GM12892 (cell line): Measurements from ENCODE around the gene SIK2.
A peak's percentile ranks its signal among the peaks of the same experiment; 100 is the strongest.
"Not testable (repeated sequence)": the region's sequence is repeated elsewhere in the genome, so short reads cannot be mapped to it uniquely, and the experiment has no call there.

Source experiments
- DNase-seq: peaks from one replicate; pipeline ENCODE4 v3.0.0; 2011; ENCODE audit not compliant: insufficient read length
- FAIRE-seq: peaks from 2 replicates; lab custom pipeline; 2011; peaks lifted over from hg19 to GRCh38; lab: Jason Lieb, UNC
- POLR2A ChIP-seq: IDR thresholded peaks from 2 replicates; pipeline ENCODE4 v1.6.1; 2011; ENCODE audit warnings: low read depth, low read length, control low read depth
- POLR2AphosphoS5 ChIP-seq: IDR thresholded peaks from 2 replicates; pipeline ENCODE4 v1.6.1; 2011; ENCODE audit warnings: low read depth, low read length, control low read depth
- TAF1 ChIP-seq: IDR thresholded peaks from 2 replicates; pipeline ENCODE4 v1.6.1; 2011; ENCODE audit warnings: low read depth, mild to moderate bottlenecking, control low read depth, low read length, borderline replicate concordance

The SIK2 gene

GRCh38 chr11:111633248-111633647 is 31.0 kb downstream of the SIK2 start:
- FAIRE-seq (no peak), DNase-seq (no peak)
- TF ChIP-seq TAF1 (no peak), POLR2AphosphoS5 (no peak), POLR2A (no peak)

- no peak for FAIRE-seq
- DNase-seq = no peak
- no peak for TF ChIP-seq POLR2A
- TF ChIP-seq POLR2AphosphoS5 = no peak
- TF ChIP-seq TAF1 = no peak
These were observed 31.6 kb downstream of the SIK2 start for GRCh38 chr11:111633756-111634362.

GRCh38 chr11:111634981-111635705 is 32.9 kb downstream of the SIK2 start:
- DNase-seq = no peak
- FAIRE-seq = no peak
- no peak for TF ChIP-seq TAF1
- TF ChIP-seq POLR2A = no peak
- TF ChIP-seq POLR2AphosphoS5 = no peak

- FAIRE-seq (peak; percentile 46), DNase-seq (no peak)
- TF ChIP-seq TAF1 = no peak
- no peak for TF ChIP-seq POLR2AphosphoS5
- TF ChIP-seq POLR2A = no peak
These were observed 33.4 kb downstream of the SIK2 start for GRCh38 chr11:111635706-111636045.

GRCh38 chr11:111637885-111638284 is 35.6 kb downstream of the SIK2 start:
- no peak for DNase-seq
- TF ChIP-seq POLR2A (no peak), TAF1 (no peak), POLR2AphosphoS5 (no peak)
- FAIRE-seq = peak; percentile 92

GRCh38 chr11:111639226-111639925 is 37.1 kb downstream of the SIK2 start:
- TF ChIP-seq TAF1 = no peak
- no peak for TF ChIP-seq POLR2A
- no peak for TF ChIP-seq POLR2AphosphoS5
- DNase-seq (no peak), FAIRE-seq (no peak)

GRCh38 chr11:111641339-111642015 is 39.2 kb downstream of the SIK2 start:
- FAIRE-seq = no peak
- TF ChIP-seq POLR2AphosphoS5 (no peak), TAF1 (no peak), POLR2A (no peak)
- no peak for DNase-seq

- no peak for DNase-seq
These were observed 40.3 kb downstream of the SIK2 start for GRCh38 chr11:111642542-111642941.

GRCh38 chr11:111644922-111645321 is 42.7 kb downstream of the SIK2 start:
- FAIRE-seq (no peak), DNase-seq (no peak)
- no peak for TF ChIP-seq POLR2A
- TF ChIP-seq POLR2AphosphoS5 = no peak
- TF ChIP-seq TAF1 = no peak

More at GRCh38 chr11:111642542-111642941, 40.3 kb downstream of the SIK2 start:
- TF ChIP-seq POLR2AphosphoS5 (no peak), TAF1 (no peak), POLR2A (no peak)
- FAIRE-seq = peak; percentile 54

GRCh38 chr11:111645657-111646316 is 43.5 kb downstream of the SIK2 start:
- DNase-seq (no peak), FAIRE-seq (no peak)
- no peak for TF ChIP-seq TAF1
- TF ChIP-seq POLR2A = no peak
- TF ChIP-seq POLR2AphosphoS5 = no peak

- FAIRE-seq, DNase-seq: not testable (repeated sequence)
These were observed 49.1 kb downstream of the SIK2 start for GRCh38 chr11:111651336-111651735.

- no peak for TF ChIP-seq POLR2A
- TF ChIP-seq POLR2AphosphoS5 = no peak
- no peak for TF ChIP-seq TAF1
- no peak for DNase-seq
- FAIRE-seq = no peak
These were observed 49.9 kb downstream of the SIK2 start for GRCh38 chr11:111652184-111652583.
